COLO668 (cell line): ENCODE data around the gene ROR1.
"Not testable (repeated sequence)": the region's sequence is repeated elsewhere in the genome, so short reads cannot be mapped to it uniquely, and the experiment has no call there.

Experiments
- DNase-seq: peaks from one replicate; lab custom pipeline; 2025; ENCODE audit not compliant: unreplicated experiment; lab: John Stamatoyannopoulos, UW

Gene ROR1

DNA sequence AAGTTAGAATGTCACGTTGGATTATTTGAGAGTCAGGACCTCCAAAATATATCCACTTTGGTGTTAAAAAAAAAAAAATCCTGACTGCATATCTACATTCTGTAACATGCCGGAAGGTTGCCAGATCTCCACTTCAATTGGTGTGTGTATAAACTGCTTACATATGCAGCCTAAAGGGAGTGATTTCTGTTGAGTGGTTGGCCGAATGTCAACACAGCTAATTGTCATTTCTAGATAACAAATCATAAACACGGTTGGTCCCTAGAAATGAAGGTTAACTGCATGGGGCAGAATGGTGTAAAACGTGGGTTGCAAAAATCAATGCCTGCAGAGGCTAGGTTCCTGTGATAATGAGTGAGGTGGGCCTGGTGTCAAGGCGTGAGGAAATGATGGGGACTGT, 15.0 kb upstream of the ROR1 start:
- no peak for DNase-seq

DNA sequence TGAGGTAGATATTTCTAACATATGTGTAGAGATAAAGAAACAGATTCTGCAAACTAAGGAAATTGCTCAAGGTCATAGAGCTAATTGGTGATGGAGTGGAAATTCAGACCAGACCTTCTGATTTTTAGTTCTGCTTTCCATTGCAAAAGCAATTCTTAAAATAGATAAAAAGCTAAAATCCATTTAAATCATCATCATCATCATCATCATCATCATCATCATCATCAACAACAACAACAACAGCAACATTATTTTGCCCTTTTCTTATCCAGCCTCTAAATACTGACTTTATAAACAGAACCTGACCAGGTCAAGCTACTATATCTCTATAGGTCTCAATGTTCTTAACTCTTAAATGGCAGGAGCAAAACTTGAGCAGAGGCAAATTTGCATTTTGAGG, 14.0 kb upstream of the ROR1 start:
- DNase-seq, result no peak

DNA sequence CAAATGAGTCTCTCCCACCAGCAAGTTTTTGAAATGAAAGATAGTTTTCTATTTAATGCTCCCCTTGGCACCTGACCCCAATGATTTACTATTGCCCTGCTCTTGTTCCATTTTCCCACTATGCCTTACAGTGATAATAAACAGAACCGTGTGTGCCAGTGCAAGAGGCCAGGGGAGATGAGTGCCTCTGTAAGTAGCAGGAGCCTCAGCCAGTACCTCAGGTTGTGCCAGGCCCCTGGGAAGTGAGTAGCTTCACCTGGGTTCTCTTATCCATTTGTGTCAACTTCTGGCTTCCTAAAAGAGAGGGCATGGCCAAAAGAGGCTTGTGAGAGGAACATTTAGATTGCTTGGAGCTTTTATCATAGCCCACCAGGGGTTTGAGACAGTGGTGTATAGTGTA, 3.4 kb upstream of the ROR1 start:
- DNase-seq, result no peak

GRCh38 chr1:63772201-63772600, 1.6 kb upstream of the ROR1 start:
- DNase-seq, result no peak

DNA sequence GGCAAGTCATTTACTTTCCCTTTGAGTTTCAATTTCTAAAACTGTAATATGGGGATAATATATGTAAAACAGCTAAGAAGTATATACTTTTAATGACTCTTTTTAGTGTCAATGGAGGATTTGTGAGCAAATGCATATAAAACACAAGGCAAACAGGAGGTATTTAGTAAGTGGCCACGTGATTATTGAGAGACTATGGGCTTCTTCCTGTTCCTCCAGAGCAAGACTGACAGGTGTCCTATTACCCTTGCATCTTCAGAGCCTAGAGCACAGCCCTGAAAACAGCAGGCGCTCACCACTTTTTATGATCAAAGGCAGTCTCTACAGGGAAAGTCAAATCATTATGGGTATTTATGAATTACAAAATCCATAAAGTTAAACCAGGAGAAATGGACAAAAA, 941 bp upstream of the ROR1 start:
- no peak for DNase-seq

DNA sequence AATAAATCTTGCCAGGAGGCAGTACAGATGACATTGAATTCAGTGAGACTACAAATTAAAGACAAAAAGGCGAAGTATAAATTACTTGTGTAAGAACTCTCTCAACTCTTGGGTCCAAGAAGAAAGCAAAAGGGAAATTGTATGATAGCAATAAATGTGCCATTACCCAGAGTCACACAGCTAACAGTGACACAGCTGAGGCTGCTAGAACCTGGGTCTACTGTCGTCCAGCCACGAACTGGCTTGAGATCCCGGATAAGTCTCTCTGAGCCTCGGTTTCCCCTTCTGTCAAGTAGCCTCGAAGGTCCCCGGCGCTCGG, 362 bp upstream of the ROR1 start:
- no peak for DNase-seq

DNA sequence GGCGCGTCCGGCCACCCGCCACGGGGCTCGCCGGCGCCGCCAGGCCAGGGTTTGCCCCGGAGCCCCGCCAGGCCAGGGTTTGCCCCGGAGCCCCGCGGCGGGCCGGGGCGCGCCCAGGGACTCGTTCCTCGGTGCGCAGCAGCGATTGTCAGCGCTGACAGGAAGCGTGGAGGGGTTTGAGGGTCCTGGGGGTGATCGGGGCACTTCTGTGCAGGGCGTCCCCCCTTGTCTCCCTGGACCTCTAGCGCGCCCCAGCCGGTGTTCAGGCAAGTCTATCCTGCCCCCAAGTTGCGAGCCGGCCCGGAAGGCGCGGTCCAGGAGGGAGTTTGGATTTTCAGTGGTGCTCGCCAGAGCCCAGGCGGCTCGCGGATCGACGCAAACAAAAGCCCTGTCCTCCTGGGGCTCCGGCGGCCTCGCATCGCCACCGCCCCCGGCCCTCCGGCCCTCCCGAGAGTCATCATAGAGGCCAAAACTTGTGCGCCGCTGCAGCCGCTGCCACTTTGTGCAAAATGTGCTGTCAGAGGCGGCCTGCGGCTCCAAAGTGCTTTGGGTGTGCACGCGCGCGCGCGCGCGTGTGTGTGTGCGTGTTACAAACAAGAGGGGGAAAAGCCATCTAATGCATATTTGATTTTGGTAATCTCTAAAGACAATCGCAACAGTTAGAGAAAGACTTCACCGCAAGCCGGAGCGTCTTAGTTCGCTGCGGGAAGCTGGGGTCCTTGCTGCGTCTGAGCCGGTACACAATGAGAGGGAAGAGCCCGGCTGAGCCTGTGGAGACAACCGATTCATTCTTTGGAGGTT, 1.0 kb downstream of the ROR1 start:
- DNase-seq, result peak; percentile 90

DNA sequence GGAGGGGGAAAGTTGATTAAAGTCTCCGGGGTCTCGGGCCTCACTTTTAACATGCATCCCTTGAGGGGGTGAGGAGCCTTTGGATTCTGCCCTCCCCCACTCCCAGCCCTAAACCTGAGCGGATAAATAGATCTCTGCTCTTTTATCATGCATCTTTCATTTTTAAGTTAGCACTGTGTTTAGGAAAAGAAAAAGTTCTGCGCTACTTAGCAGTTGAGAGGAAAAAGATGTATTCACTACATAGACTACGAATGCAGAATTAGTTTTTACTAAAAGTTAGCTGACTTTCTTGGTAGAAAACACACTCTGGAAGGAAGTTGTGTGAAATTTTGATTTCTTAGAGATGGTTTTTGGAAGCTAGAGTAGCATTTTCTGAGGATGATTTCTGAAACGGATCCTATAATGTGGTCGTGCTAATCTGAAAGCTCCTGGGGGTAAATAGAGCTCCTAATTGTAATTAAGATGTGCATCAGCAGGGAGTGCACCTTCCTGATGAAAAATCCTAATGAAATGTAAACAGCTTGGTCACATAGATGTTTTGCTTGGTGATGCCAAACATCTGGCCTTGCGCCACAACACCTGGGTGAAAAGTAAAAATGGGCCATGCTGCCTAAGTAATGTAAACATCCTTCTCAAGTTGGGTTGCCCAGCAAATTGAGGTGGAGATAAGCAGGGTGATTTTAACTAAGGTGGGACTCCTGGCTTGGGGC, 1.8 kb downstream of the ROR1 start:
- DNase-seq, result peak; percentile 44

DNA sequence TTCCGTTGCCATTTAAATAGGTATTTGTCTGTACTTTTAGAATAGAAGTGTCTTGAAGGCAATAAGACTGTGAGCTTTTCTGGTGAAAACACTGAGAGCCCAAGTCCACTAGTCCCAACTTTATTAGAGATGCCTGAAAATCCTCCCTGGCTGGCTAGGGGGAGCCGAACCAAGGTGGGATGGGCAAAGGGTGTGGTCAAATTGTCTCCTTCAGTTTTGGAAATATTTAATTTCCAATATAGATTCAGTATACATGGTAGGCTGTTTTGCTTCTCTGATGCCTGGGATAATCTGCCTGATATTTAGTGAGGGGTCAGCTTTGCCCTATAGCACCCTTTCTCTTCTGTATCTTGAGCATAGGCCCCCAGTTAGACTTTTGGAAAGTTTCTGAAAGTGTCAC, 3.5 kb downstream of the ROR1 start:
- DNase-seq, result no peak

GRCh38 chr1:63777965-63778880, 4.4 kb downstream of the ROR1 start:
- no peak for DNase-seq

DNA sequence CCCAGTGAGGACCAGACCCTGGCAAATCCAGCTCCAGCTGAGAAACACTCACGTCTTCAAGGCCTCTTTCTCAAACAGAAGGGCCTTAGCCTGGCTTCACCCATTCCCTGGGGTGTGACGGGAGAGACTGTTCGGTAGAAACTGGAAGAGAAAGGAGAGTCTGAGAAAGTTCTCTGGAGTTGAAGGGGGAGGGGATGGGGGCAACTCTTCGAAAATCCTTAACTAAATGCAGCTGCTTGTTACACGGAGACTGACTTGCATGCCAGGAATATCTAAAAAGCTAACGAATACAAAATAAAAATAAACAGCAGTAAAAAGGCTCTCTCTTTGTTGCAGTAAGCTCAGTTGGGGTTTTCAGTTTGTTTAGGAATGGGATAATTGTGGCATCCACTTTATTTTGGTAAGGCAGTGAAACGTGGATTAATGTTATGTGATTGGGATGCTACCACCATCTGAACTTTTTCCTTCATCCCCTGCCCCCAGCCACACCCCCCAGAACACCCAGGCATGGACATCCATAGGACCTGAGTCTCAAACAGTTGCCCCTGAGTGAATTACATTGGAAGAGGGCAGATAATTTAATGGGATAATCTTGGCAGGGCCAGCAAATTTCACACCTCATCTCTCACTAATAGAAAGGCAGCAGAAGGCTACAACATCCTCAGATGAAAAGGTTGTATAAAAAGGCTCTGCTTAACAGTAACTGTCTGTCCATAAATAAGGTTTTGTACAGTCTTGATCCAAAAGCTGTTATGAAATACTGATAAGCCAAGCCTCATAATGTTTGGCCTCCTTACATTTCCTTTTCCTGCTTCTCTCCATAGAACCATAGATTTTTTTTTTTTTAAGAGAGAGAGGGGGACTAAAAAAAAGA, 5.8 kb downstream of the ROR1 start:
- no peak for DNase-seq

DNA sequence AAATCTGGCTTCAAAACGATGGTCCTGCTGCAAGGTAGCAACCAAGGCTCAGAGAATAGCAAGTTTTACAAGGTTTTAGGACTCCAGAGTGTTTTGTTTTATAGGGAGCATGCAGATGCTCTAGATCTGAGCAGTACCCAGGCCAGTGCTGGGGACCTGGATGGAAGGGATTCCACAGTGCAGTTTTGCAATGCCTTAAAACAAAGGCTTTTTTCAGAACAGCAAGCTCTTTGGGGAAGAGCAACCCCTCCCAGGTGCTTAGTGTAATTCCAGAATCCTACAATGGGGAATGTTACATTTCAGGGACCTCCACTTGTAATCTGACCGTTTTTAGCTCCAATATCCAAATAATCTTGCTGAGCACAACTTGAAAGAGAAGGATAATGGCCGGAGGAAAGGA, 6.7 kb downstream of the ROR1 start:
- no peak for DNase-seq

DNA sequence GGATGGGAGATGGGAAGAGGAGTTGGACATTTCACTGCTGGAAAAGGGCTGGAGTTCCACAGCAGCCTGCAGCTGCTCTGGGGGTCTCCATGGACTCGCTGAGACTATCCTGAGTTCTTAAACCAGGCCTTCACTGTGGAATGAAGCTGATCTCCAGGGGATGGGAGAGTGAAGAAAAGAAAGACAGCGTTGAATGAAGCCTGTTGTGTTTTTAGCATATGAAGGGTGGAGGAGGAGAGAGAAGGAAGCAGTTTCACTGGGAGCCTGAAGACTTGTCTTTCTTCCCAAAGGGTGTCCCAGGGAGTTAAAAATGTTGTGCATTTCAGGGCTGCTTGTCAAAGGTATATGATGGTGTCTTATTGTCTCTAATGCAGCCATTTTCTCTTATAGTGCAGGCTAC, 9.2 kb downstream of the ROR1 start:
- no peak for DNase-seq

DNA sequence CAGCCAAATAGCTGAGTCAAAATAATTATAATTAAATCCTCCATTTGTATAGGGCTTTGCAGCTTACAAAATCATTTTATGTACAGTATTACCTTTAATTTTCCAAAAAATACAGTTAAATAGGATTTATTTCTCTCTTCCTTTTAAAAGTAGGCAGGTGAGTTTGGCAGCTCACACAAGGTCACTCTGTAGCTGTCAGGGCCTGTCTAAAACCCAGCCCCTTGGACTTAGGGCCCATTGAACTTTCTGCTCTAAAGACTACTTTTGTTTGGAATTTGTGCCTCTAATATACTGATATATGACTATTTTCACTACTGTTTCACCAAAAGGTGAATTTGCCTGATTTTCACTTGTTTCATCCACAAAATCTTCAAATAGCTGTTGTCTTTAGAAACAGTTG, 10.3 kb downstream of the ROR1 start:
- no peak for DNase-seq

GRCh38 chr1:63784489-63785390, 10.9 kb downstream of the ROR1 start:
- no peak for DNase-seq

GRCh38 chr1:63787270-63787669, 13.5 kb downstream of the ROR1 start:
- not testable (repeated sequence) for DNase-seq

DNA sequence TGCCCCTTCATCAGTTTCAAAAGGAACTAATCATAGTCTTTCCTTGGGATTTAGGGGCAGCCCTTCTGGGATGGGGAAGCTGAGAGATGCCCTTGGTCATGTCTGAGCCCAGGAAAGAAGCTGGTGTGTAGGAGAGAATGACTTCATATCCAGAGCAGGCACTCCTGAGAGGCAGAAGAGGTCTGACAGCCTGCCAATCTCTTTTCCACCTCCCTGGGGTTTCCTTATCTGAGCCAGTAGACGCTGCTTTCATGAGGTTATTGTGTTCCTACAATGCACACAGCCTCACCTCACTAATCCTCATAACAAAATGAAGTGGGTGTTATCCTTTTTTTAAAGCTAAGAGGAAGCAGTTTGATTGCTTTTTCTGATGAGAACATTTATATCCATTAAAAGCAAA, 14.1 kb downstream of the ROR1 start:
- no peak for DNase-seq

- DNase-seq, result no peak
Measured at GRCh38 chr1:63789856-63790605, 16.2 kb downstream of the ROR1 start.

DNA sequence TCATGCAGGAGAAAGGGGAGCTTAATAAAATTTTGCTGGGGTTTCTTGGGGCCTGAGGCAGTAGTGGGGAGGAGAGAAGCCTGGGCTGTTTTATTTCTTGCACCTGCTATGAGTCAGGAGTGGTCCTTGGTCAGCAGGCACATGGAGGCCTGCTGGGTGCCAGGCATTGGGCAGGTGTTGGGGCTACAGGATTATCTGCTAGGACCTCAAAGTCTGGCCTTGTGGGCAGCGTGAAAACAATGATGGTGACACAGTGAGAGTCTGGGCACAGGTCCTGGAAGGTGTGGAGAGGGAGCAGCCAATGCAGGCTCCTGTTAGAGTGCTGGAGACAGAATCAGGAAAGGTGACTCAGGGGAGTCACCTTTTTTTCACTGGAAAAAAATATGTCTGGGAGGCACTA, 17.2 kb downstream of the ROR1 start:
- DNase-seq, result peak; percentile 73
